Measurements from ENCODE around the gene SPEG. TPM values are rescaled to one million over a fixed set of nuclear protein-coding genes. Genes with fewer than 3 reads are reported as not detected.

The SPEG gene
- total RNA-seq, 2 experiments from 2014 or later, result 2.1 to 2.3 TPM

- TF ChIP-seq CTCF (IDR thresholded peaks at IDR 0.05), result no peak
- Mint-ChIP-seq H3K4me3 (peak overlapping the region; percentile 92), H3K9me3 (no peaks in the 10 kb centered on the region), H3K4me1 (ENCODE audit: low read depth) (peaks cover 34% of the 10 kb centered on the region), H3K27ac (no peak overlapping the region), H3K27me3 (peaks cover 48% of the 10 kb centered on the region), H3K36me3 (ENCODE audit: low read depth) (peaks cover 7% of the 10 kb centered on the region)
- peak; percentile 36 for DNase-seq
- intact Hi-C loops (cut with micrococcal nuclease), result loop anchor here (5.0 kb wide), 1 partner anchor 35 kb away; no protein-coding TSS in a partner anchor
- no peak for ATAC-seq
- ChIA-PET CTCF (interaction anchor here (0.8 to 11.5 kb wide), 12 partner anchors 12 to 109 kb away, joined by 3 to 283 read pairs (median 14); partner anchors contain the start of genes CHPF, DNPEP and TMEM198), POLR2A (interaction anchor here (0.6 to 1.7 kb wide), 4 partner anchors 12 to 90 kb away, joined by 3 to 4 read pairs (median 4); no protein-coding TSS in a partner anchor)
Observed at GRCh38 chr2:219497495-219498279, 63.0 kb downstream of the SPEG start.

GRCh38 chr2:219498280-219499057 lies 63.8 kb downstream of the SPEG start, which contains the start of gene GMPPA:
GMPPA (plus strand) TSS chr2:219498891; CDS start chr2:219499976, 1,085 bp downstream.
- peaks cover 34% of the 10 kb centered on the region for H3K4me1 Mint-ChIP-seq (ENCODE audit: low read depth)
- POLR2A ChIA-PET, result interaction anchor here (0.6 to 1.7 kb wide), 5 partner anchors 11 to 134 kb away, joined by 3 to 4 read pairs (median 3); no protein-coding TSS in a partner anchor
- H3K36me3 Mint-ChIP-seq (ENCODE audit: low read depth), result peaks cover 7% of the 10 kb centered on the region

GRCh38 chr2:219499058-219499307 lies 64.3 kb downstream of the SPEG start:
- DNase-seq, result no peak
- Mint-ChIP-seq H3K36me3 (ENCODE audit: low read depth) (peaks cover 8% of the 10 kb centered on the region), H3K27me3 (peaks cover 43% of the 10 kb centered on the region), H3K27ac (peak overlapping the region; percentile 87), H3K9me3 (no peaks in the 10 kb centered on the region), H3K4me1 (ENCODE audit: low read depth) (peaks cover 34% of the 10 kb centered on the region), H3K4me3 (peak overlapping the region; percentile 92)
- no peak for TF ChIP-seq CTCF (IDR thresholded peaks at IDR 0.05)
- ChIA-PET POLR2A (interaction anchor here (1.1 to 1.7 kb wide), 2 partner anchors 13 to 134 kb away, joined by 3 to 4 read pairs; no protein-coding TSS in a partner anchor), CTCF (interaction anchor here (0.6 to 11.5 kb wide), 16 partner anchors 10 to 601 kb away, joined by 3 to 283 read pairs (median 5); partner anchors contain the start of genes CHPF, DNPEP and TMEM198)
- ATAC-seq, result no peak
- intact Hi-C loops (cut with micrococcal nuclease), result loop anchor here (5.0 kb wide), 1 partner anchor 33 kb away; no protein-coding TSS in a partner anchor

More at GRCh38 chr2:219498280-219499057, 63.8 kb downstream of the SPEG start, which contains the start of gene GMPPA:
- TF ChIP-seq CTCF (IDR thresholded peaks at IDR 0.05), result no peak
- peak within 1 kb of the TSS; percentile 87 for H3K27ac Mint-ChIP-seq
- CTCF ChIA-PET, result interaction anchor here (0.6 to 11.5 kb wide), 16 partner anchors 11 to 600 kb away, joined by 3 to 283 read pairs (median 5); partner anchors contain the start of genes CHPF, DNPEP and TMEM198
- ATAC-seq, result peak; percentile 96
- no peaks in the 10 kb centered on the region for H3K9me3 Mint-ChIP-seq
- peak; percentile 97 for DNase-seq
- peaks cover 43% of the 10 kb centered on the region for H3K27me3 Mint-ChIP-seq
- intact Hi-C loops (cut with micrococcal nuclease), result loop anchor here (5.0 kb wide), 1 partner anchor 34 kb away; no protein-coding TSS in a partner anchor
- peak within 1 kb of the TSS; percentile 92 for H3K4me3 Mint-ChIP-seq

- ATAC-seq, result no peak
- POLR2A ChIA-PET, result interaction anchor here (0.8 to 1.1 kb wide), 2 partner anchors 53 to 133 kb away, joined by 3 read pairs; no protein-coding TSS in a partner anchor
Observed at GRCh38 chr2:219499555-219499954, 64.9 kb downstream of the SPEG start.

More at GRCh38 chr2:219499555-219499954, 64.9 kb downstream of the SPEG start:
- Mint-ChIP-seq H3K4me1 (ENCODE audit: low read depth) (peaks cover 34% of the 10 kb centered on the region), H3K27ac (peak overlapping the region; percentile 87), H3K27me3 (peaks cover 37% of the 10 kb centered on the region), H3K4me3 (peak overlapping the region; percentile 92), H3K36me3 (ENCODE audit: low read depth) (peaks cover 14% of the 10 kb centered on the region), H3K9me3 (no peaks in the 10 kb centered on the region)
- TF ChIP-seq CTCF (IDR thresholded peaks at IDR 0.05), result no peak
- intact Hi-C loops (cut with micrococcal nuclease), result loop anchor here (5.0 kb wide), 1 partner anchor 33 kb away; no protein-coding TSS in a partner anchor
- CTCF ChIA-PET, result interaction anchor here (1.0 to 11.5 kb wide), 11 partner anchors 10 to 111 kb away, joined by 3 to 283 read pairs (median 12); partner anchors contain the start of genes CHPF, DNPEP and TMEM198
- no peak for DNase-seq

Measured in activated CD8-positive, alpha-beta T cell treated with anti-CD3 and anti-CD28 coated beads for 36 hours (primary cell).